Gastrocnemius medialis (tissue), 4 donors: ENCODE results near the gene ATP13A5. TPM values are rescaled to one million over a fixed set of nuclear protein-coding genes. Genes with fewer than 3 reads are reported as not detected.

Source experiments
- ATAC-seq, 2 donors: fragments of 150-250 bp; one replicate each; pipeline ENCODE4 v1.9.1; 2016
- DNase-seq, 2 donors: peaks; one replicate each; pipeline ENCODE4 v3.0.0-alpha.2; 2019
- H3K27ac ChIP-seq, 4 donors: fragments of 200-600 bp; sonication (generic); 1 replicate in 1 of 4; 2 replicates in 3 of 4; pipeline ENCODE4 v1.5.1; 2016 to 2018; ENCODE audit warnings: mild to moderate bottlenecking in 2 of 4, moderate library complexity in 1 of 4
- H3K27me3 ChIP-seq, 3 donors: fragments of 200-600 bp; sonication (generic) in 2 of 3; 1 replicate in 1 of 3; 2 replicates in 2 of 3; pipeline versions ENCODE4 v1.5.1 to v1.6.0; 2016 to 2019; ENCODE audit warnings: mild to moderate bottlenecking in 1 of 3, moderate library complexity in 1 of 3
- H3K36me3 ChIP-seq, 2 donors: fragments of 200-600 bp; sonication (generic) in 1 of 2; one replicate each; pipeline ENCODE4 v1.5.1; 2017 to 2018
- H3K4me1 ChIP-seq, 2 donors: fragments of 200-600 bp; sonication (generic) in 1 of 2; one replicate each; pipeline ENCODE4 v1.5.1; 2016 to 2017; ENCODE audit warnings: mild to moderate bottlenecking in 2 of 2
- H3K4me3 ChIP-seq, 4 donors: fragments of 200-600 bp; sonication (generic) in 3 of 4; 1 replicate in 1 of 4; 2 replicates in 3 of 4; pipeline ENCODE4 v1.5.1; 2016 to 2019; ENCODE audit warnings: mild to moderate bottlenecking in 2 of 4
- H3K9me3 ChIP-seq, 3 donors: fragments of 200-600 bp; sonication (generic) in 2 of 3; 1 replicate in 1 of 3; 2 replicates in 2 of 3; pipeline ENCODE4 v1.5.1; 2016 to 2019
- POLR2A ChIP-seq, 2 donors: fragments of 450-650 bp; IDR thresholded peaks; one replicate each; pipeline ENCODE4 v1.6.1; 2017; ENCODE audit warnings: antibody characterized with exemption in 2 of 2, mild to moderate bottlenecking in 2 of 2, moderate library complexity in 2 of 2
- in situ Hi-C, 4 donors: fragments of 200-750 bp; cut with MboI; loops; one replicate each; pipeline versions ENCODE4 v1.15.0 to v1.8.0; 2017; ENCODE audit warnings: low sequenced_read_pairs in 4 of 4
- intact Hi-C: fragments of 100-400 bp; cut with DNase I; formaldehyde crosslinking; loops from one replicate; pipeline ENCODE4 v1.15.1; 2023; ENCODE audit warnings: low total_unique reads
- total RNA-seq, 4 donors: library from RNA; depleted of rRNA; stranded (reverse); fragments of >200 nt; gene quantifications; one replicate each; pipeline versions ENCODE4 v1.1.0 to v1.2.3, GENCODE V29; 2016
- TF ChIP-seq, protein P1 (sequence below), 5 experiments: fragments of 450-650 bp in 3 of 5; fragments of 200-600 bp in 2 of 5; sonication (generic) in 2 of 5; IDR thresholded peaks in 4 of 5; conservative IDR thresholded peaks in 1 of 5; 1 replicate in 4 of 5; 2 replicates in 1 of 5; pipeline ENCODE4 v1.5.1; 2016 to 2019; ENCODE audit warnings: antibody characterized with exemption in 5 of 5, mild to moderate bottlenecking in 3 of 5, moderate library complexity in 3 of 5

ATP13A5 gene
- total RNA-seq, 4 donors from 2014 or later: not detected

- DNase-seq: no peak
- Histone ChIP-seq H3K27ac (no peak overlapping the region), H3K9me3 (no peaks in the 10 kb centered on the region), H3K27me3 (no peaks in the 10 kb centered on the region), H3K36me3 (no peaks in the 10 kb centered on the region), H3K4me1 (no peaks in the 10 kb centered on the region), H3K4me3 (no peak overlapping the region)
- intact Hi-C loops (no loop called here), in situ Hi-C loops (no loop called here)
- no peak for TF ChIP-seq POLR2A (IDR thresholded peaks at IDR 0.05)
- ATAC-seq: no peak
Observed at GRCh38 chr3:193333229-193333628, 45.3 kb downstream of the ATP13A5 start.

GRCh38 chr3:193330555-193331204, 47.9 kb downstream of the ATP13A5 start:
- no peaks in the 10 kb centered on the region for H3K36me3 ChIP-seq
- no peaks in the 10 kb centered on the region for H3K27me3 ChIP-seq
- DNase-seq (no peak), ATAC-seq (no peak)
- no peak overlapping the region for H3K4me3 ChIP-seq
- H3K4me1 ChIP-seq: no peaks in the 10 kb centered on the region
- H3K9me3 ChIP-seq: no peaks in the 10 kb centered on the region
- H3K27ac ChIP-seq: no peak overlapping the region
- TF ChIP-seq POLR2A (IDR thresholded peaks at IDR 0.05): no peak
- TF ChIP-seq, protein P1, sequence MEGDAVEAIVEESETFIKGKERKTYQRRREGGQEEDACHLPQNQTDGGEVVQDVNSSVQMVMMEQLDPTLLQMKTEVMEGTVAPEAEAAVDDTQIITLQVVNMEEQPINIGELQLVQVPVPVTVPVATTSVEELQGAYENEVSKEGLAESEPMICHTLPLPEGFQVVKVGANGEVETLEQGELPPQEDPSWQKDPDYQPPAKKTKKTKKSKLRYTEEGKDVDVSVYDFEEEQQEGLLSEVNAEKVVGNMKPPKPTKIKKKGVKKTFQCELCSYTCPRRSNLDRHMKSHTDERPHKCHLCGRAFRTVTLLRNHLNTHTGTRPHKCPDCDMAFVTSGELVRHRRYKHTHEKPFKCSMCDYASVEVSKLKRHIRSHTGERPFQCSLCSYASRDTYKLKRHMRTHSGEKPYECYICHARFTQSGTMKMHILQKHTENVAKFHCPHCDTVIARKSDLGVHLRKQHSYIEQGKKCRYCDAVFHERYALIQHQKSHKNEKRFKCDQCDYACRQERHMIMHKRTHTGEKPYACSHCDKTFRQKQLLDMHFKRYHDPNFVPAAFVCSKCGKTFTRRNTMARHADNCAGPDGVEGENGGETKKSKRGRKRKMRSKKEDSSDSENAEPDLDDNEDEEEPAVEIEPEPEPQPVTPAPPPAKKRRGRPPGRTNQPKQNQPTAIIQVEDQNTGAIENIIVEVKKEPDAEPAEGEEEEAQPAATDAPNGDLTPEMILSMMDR (IDR thresholded peaks at IDR 0.05 in 4 of 5, conservative IDR thresholded peaks at IDR 0.05 in 1 of 5): no peak
- in situ Hi-C loops (no loop called here), intact Hi-C loops (no loop called here)

DNA sequence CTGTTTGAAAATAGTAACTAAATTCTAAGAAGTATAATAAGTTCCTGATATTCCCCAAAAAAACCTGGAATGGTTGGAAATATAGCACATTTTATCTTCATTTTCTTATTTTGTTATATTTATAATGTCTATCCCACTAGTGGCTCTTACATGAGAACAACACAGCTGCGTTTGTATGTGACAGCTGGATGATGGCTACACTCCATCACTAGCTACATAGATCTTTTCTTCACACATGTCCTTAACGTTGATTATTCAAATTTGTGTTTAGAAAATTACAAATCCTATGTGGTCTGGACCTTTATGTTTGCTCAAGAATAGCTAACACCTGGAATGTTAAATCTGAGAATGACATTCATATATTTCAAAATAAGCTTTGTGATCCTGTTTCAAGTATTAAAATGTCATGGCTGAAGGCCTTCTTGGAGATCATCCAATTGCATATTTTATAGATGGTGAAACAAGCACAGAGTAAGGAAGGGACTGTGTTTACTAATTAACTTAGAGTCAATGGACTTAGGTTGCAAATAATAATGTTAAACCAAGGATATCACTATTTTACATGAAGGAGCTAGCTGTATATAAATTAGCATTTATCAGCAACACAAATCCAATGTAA, 60.8 kb downstream of the ATP13A5 start:
- peaks cover 3 to 8% of the 10 kb centered on the region in 2 donors for H3K4me1 ChIP-seq
- no peak overlapping the region for H3K27ac ChIP-seq
- intact Hi-C loops (no loop called here), in situ Hi-C loops (no loop called here)
- no peaks in the 10 kb centered on the region for H3K9me3 ChIP-seq
- TF ChIP-seq, protein P1 (IDR thresholded peaks at IDR 0.05 in 4 of 5, conservative IDR thresholded peaks at IDR 0.05 in 1 of 5): no peak
- no peak overlapping the region for H3K4me3 ChIP-seq
- H3K36me3 ChIP-seq: no peaks in the 10 kb centered on the region
- DNase-seq (no peak), ATAC-seq (no peak)
- H3K27me3 ChIP-seq: no peaks in the 10 kb centered on the region

DNA sequence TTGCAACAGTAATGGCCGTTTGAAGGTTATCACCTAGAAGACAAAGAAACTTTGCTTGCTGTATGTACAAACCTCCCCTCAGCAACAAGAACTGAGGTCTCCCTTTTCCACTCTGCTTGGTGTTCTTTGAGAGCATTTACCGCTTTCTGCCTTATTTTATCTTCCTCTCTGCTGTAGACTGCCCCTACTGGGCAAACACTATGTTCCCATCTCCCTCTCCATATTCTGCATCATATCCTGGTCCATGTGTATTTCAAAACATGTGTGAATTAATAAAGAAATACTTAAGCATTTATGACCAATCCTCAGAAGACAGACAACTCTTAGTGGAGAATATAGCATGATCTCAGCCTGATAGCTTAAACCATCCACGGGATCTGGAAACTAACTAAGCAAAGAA, 64.4 kb downstream of the ATP13A5 start:
- DNase-seq (no peak), ATAC-seq (no peak)
- no peaks in the 10 kb centered on the region for H3K36me3 ChIP-seq
- H3K4me1 ChIP-seq: peaks cover 9 to 28% of the 10 kb centered on the region in 2 donors
- no peak overlapping the region for H3K4me3 ChIP-seq
- no peaks in the 10 kb centered on the region for H3K9me3 ChIP-seq
- no peak for TF ChIP-seq POLR2A (IDR thresholded peaks at IDR 0.05)
- TF ChIP-seq, protein P1 (IDR thresholded peaks at IDR 0.05 in 4 of 5, conservative IDR thresholded peaks at IDR 0.05 in 1 of 5): no peak
- in situ Hi-C loops: no loop called here
- intact Hi-C loops: no loop called here
- no peak overlapping the region for H3K27ac ChIP-seq
- H3K27me3 ChIP-seq: no peaks in the 10 kb centered on the region

GRCh38 chr3:193313061-193313958, 65.2 kb downstream of the ATP13A5 start:
- no peaks in the 10 kb centered on the region for H3K36me3 ChIP-seq
- intact Hi-C loops (no loop called here), in situ Hi-C loops (no loop called here)

More at GRCh38 chr3:193313061-193313958, 65.2 kb downstream of the ATP13A5 start:
- Histone ChIP-seq H3K4me1 (peaks cover 9 to 28% of the 10 kb centered on the region in 2 donors), H3K9me3 (no peaks in the 10 kb centered on the region), H3K27me3 (no peaks in the 10 kb centered on the region), H3K4me3 (no peak overlapping the region), H3K27ac (no peak overlapping the region)
- TF ChIP-seq, protein P1 (IDR thresholded peaks at IDR 0.05 in 4 of 5, conservative IDR thresholded peaks at IDR 0.05 in 1 of 5): no peak
- TF ChIP-seq POLR2A (IDR thresholded peaks at IDR 0.05): no peak
- ATAC-seq (no peak), DNase-seq (no peak)
